ENCODE results near the gene NME7.
"Not testable (repeated sequence)": the region's sequence is repeated elsewhere in the genome, so short reads cannot be mapped to it uniquely, and the experiment has no call there.

The NME7 gene

DNA sequence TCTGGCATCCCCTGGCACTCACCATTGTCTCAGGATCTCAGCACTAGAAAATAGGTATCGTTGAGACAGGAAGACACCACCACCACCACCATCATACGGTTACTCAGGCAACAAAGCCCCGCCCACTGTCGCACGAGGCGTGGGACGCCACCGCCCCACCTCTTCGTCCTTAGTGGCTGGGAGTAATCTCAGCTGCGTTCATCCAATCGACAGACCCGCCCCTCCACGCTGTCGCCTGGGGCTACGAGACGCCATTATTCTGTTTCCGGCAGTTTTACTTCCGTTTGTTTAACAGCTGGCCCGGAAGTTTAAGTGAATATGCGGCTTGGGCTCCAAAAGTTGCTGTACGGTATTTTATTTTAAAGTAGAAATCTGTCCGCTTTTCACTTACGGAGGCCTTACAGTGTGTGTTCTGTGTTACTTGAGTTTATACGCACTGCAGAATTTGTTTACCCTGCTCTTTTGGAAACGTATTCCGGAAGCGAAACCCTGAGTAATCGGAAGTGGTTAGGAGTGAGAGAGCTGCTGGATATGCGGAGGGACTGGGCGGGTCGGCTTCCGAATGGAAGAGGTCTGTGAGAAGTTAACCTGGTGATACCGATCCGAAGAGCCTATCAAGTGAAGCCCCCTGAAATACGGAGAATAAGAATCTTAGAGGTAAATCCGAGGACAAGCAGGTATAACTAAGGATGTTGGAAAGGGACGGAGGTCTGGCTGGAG is at the start of gene NME7, which contains the start of gene BLZF1:
NME7 (minus strand) TSS at position 112 of the 720 bp plus-strand sequence; CDS start at position 25, 87 bp downstream.
BLZF1 (plus strand) TSS at position 510 of the 720 bp plus-strand sequence. CDS start 1,328 bp downstream, outside the sequence.
- DNase-seq = peak; percentile 97

DNA sequence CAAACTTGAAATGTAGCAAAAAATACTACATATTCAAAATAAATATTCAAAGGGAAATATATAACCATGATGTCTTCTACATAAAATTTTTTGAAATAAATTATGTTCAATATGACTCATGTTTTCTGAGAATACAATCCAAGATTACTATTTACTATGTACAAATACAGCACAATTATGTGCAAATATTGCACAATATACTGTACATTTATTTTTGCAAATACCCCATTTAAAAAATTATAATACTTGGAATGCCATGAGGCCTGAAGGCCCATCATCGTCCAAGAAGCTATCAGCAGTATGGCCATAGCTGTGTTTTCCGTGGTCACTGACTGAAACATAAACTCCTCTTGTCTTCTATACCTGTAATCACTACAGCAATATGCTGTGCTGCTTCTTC is 47.4 kb upstream of the NME7 start:
- no peak for DNase-seq

DNA sequence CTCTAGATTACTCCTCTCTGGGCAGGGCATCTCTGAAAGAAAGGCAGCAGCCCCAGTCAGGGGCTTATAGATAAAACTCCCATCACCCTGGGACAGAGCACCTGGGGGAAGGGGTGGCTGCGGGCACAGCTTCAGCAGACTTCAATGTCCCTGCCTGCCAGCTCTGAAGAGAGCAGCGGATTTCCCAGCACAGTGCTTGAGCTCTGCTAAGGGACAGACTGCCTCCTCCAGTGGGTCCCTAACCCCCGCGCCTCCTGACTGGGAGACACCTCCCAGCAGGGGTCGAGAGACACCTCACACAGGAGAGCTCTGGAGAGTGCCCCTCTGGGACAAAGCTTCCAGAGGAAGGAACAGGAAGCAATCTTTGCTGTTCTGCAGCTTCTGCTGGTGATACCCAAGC is 40.7 kb upstream of the NME7 start:
- not testable (repeated sequence) for DNase-seq

DNA sequence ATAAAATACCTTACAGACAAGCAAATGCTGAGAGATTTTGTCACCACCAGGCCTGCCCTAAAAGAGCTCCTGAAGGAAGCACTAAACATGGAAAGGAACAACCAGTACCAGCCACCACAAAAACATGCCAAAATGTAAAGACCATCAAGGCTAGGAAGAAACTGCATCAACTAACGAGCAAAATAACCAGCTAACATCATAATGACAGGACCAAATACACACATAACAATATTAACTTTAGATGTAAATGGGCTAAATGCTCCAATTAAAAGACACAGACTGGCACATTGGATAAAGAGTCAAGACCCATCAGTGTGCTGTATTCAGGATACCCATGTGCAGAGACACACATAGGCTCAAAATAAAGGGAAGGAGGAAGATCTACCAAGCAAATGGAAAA is 35.0 kb upstream of the NME7 start:
- DNase-seq = not testable (repeated sequence)

GRCh38 chr1:169395955-169396354 is 28.4 kb upstream of the NME7 start:
- DNase-seq = no peak

GRCh38 chr1:169392406-169392805 is 24.8 kb upstream of the NME7 start:
- DNase-seq = no peak

DNA sequence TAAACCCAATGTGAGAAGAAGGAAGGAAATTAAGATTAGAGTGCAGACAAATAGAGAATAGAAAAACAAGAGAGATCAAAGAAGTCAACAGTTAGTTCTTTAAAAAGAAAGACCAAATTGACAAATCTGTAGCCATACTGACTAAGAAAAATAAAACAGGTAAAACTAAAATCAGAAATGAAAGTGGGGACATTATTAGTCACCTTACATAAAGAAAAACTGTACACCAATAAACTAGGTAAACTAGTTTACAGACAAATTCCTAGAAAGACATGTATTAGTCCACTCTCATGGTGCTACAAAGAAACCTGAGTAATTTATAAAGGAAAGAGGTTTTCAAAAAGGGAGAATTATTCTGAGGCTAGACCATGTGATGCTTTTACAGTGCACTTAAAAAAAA is 22.7 kb upstream of the NME7 start:
- DNase-seq = no peak

DNA sequence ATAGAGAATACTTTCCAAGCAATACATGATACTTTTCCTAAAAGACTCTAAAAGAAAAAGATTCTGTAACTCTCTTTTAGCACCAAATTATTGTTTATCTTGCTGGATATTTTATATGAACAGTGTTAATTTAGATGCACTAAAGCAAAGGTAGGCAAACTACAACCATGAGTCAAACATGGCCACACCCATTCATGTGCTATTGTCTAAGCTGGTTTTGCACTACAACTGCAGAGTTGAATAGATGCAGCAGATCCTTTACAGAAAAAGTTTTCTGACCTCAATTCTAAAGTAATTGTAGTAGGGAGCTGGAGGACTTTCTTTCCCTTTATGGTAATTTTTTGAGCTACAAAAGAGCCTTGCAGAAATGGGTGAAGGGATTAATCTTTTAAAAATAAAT is 19.8 kb upstream of the NME7 start:
- DNase-seq = no peak

GRCh38 chr1:169383449-169383848 is 15.9 kb upstream of the NME7 start:
- DNase-seq = no peak

GRCh38 chr1:169381162-169381561 is 13.6 kb upstream of the NME7 start:
- no peak for DNase-seq

DNA sequence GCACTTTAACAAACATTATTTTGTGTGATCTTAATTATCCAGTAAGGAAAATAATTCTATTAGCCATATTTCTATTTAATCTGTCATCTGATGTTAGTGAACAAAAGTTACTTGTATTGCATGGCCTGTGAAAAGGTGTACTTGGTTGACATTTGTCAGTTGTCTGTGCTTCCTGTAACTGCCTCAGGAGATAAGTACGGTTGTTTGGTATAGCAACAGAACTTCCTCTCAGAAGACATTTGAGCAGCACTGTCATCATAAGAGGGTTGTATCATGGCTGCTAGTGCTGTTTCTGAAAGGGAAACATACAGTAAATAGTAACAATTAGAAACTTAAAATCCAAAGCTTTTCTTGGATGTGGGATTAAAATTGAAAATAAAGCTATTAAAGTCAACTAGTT is 3.8 kb upstream of the NME7 start:
- no peak for DNase-seq

- no peak for DNase-seq
These were observed 791 bp upstream of the NME7 start for GRCh38 chr1:169368406-169368769.

GRCh38 chr1:169367096-169367685 is 406 bp downstream of the NME7 start:
- DNase-seq = no peak

- DNase-seq = no peak
These were observed 2.6 kb downstream of the NME7 start for GRCh38 chr1:169364948-169365347.

GRCh38 chr1:169363046-169363730 is 4.4 kb downstream of the NME7 start:
- DNase-seq = no peak

DNA sequence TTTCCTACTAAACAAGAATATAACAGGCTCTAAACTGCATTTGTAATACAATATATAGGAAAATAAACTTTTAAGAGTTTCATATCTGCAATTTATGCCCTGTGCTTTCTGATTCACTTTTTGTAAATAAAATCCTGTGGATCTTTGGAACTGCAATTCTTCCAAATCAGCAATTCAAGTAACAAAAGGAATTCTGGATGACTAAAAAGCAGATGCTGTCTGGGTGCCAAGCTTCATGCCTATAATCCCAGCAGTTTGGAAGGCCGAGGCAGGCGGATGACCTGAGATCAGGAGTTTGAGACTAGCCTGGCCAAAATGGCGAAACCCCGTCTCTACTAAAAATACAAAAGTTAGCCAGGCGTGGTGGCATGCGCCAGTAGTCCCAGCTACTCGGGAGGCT is 6.3 kb downstream of the NME7 start:
- no peak for DNase-seq

DNA sequence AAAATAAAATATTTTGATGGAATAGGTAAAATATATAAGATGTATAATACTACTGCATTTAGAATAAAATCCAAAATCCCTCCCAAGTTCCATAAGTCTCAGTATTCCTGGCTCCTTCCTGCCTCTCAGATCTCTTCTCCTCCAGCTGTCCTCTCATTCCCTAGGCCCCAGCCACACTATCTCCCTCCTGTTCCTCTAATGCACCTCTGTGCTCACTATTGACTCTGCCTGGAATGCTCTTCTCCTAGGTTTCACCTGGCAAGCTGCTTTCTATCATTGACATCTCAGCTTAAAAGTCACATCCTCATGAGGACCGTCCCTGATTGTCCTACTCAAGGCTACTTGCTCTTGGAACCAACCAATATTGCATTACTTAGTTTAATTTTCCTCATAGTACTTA is 7.2 kb downstream of the NME7 start:
- DNase-seq = no peak

DNA sequence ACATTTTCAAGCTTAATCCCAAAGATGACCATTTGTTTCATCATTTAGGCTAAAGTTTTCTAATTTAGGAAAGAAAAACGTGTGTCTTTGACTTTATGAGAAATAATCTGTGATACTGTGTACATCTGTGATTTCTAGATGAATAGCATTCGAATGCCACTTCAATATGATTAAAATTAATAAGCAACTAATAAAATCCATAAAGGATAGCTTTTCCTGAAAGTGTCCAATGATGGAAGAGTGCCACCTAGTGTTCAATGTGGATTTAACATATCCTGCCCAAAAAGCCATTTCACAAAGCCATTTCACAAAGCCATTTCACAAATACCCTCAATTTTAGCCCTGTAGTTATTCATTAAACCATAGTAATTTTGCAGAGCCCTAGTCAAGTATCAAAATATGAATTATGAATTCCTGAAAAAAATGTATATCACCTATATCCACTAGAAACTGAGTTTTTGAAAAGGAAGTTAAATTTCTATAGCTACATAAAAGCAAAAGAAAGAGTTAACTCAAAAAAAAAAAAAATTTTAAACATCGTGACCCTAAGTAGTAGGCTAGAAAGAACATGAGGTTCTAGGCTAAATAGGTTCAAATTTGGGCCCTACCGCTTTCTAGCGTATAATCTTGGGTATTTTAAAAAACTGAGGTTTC is 19.1 kb downstream of the NME7 start:
- peak; percentile 74 for DNase-seq

DNA sequence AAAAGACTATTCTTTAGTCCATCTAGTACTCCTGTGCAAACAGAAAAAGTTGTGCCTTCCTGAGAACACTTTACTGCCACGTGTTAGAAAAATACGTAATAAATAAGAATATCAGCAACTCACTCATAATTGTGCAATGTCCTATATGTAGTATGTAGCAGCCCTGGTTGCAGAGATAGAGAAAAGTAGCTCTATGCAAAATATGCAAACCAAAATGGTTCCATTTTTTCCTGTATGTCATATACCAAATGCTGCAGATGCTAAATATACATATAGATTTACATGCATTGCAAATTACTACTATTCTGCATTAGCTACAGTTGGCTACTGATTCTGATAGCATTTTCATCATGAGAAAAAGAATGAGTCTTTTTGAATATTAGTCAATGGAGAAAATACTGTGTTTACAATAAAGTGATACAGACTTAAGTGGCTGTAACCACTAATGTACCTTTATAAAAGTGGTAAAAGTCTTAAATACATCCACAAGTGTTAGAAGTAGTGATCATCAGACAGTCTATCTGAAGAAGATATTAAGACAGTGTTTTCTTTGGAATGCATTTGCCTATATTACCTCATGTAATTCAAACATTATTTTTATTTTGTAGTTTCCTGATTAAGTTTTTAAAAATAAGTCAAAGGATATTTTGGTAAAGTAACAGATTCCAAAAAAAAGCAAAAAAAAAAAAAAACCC is 19.8 kb downstream of the NME7 start:
- no peak for DNase-seq

- no peak for DNase-seq
These were observed 21.5 kb downstream of the NME7 start for GRCh38 chr1:169346036-169346589.

- DNase-seq = no peak
These were observed 22.1 kb downstream of the NME7 start for GRCh38 chr1:169345511-169345910.

- DNase-seq = not testable (repeated sequence)
These were observed 25.5 kb downstream of the NME7 start for GRCh38 chr1:169342096-169342495.

GRCh38 chr1:169340882-169341281 is 26.7 kb downstream of the NME7 start:
- DNase-seq = no peak

All from NCI-H1694 (cell line).